HG03457 (cell line): ENCODE data around the gene MS4A13.
"Not testable (repeated sequence)": the region's sequence is repeated elsewhere in the genome, so short reads cannot be mapped to it uniquely, and the experiment has no call there.

ENCODE experiments used
- ATAC-seq: cut with Tn5 transposase; IDR thresholded peaks from one replicate; pipeline ENCODE4 v1.9.1; 2021; ENCODE audit warnings: moderate number of reproducible peaks; ENCODE audit not compliant: unreplicated experiment

Gene MS4A13

DNA sequence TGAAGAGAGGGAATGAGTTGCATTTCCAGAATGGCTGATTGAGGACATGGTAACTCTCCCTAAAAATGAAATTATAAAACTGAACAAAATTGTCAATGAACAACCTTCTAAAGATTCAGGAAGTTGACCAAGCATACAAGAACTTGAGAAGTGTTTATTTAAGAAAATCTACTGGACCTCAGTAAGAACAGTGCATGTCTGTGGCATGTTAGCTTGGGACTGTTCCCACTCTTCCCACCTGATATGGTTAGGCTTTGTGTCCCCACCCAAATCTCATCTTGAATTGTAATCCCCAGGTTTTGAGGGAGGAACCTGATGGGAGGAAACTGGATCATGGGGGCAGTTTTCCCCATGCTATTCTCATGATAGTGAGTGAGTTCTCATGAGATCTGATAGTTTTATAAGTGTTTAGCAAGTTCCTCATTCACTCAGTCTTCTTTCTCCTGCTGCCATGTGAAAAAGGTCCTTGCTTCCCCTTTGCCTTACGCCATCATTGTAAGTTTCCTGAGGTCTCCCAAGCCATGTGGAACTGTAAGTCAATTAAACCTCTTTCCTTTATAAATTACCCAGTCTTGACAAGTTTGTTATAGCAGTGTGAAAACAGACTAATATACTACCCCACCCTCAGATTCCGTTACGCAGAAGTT is 15.4 kb downstream of the MS4A13 start:
- ATAC-seq, result no peak

DNA sequence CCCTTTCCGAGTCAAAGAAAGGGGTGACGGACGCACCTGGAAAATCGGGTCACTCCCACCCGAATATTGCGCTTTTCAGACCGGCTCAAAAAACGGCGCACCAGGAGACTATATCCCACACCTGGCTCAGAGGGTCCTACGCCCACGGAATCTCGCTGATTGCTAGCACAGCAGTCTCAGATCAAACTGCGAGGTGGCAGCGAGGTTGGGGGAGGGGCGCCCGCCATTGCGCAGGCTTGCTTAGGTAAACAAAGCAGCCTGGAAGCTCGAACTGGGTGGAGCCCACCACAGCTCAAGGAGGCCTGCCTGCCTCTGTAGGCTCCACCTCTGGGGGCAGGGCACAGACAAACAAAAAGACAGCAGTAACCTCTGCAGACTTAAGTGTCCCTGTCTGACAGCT is 17.2 kb downstream of the MS4A13 start:
- ATAC-seq, result not testable (repeated sequence)

DNA sequence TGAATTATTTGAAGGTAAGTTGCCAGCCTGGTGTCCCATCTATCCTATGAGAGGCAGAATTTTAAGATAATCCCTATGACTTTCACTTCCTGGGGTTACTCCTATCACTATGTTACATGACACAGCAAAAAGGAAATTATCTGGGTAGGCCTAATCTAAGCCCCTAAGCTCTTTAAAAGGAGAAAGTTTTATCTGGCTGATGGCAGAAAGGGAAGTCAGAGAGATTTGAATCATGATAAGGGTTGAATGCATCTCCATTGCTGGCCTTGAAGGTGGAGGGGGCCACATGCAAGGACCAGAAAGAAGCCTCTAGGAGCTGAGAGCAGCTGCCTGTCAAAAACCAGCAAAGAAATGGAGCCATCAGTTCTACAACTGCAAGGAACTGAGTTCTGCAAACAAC is 23.4 kb downstream of the MS4A13 start:
- ATAC-seq, result not testable (repeated sequence)

DNA sequence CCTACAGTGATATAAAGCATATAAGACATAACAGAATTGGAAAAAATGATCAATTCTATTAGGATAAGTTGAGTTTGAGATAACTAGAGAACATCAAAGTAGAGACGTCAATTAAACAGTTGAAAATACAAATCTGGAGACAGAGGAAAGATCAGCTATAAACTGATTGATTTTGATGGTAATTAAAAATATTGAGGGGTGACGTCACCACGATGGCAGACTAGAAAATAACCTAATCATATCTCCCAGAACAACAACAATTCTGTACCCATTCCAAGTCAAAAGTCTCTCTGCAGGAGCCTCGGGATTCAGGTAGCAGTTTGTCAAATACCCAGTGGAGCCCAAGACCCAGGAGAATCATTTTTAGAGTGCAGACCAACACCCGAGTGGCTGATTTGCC is 28.9 kb downstream of the MS4A13 start:
- ATAC-seq, result no peak

DNA sequence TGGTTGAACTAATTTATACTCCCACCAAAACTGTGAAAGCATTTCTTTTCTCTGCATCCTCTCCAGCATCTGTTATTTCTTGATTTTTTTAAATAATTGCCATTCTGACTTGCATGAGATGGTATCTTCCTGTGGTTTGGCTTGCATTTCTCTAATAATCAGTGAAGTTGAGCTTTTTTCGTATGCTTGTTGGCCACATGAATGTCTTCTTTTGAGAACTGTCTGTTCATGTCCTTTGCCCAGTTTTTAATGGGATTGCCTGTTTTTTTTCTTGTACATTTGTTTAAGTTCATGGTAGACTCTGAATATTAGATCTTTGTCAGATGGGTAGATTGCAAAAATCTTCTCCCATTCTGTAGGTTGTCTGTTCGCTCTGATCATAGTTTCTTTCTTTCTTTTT is 46.1 kb downstream of the MS4A13 start:
- ATAC-seq, result no peak

DNA sequence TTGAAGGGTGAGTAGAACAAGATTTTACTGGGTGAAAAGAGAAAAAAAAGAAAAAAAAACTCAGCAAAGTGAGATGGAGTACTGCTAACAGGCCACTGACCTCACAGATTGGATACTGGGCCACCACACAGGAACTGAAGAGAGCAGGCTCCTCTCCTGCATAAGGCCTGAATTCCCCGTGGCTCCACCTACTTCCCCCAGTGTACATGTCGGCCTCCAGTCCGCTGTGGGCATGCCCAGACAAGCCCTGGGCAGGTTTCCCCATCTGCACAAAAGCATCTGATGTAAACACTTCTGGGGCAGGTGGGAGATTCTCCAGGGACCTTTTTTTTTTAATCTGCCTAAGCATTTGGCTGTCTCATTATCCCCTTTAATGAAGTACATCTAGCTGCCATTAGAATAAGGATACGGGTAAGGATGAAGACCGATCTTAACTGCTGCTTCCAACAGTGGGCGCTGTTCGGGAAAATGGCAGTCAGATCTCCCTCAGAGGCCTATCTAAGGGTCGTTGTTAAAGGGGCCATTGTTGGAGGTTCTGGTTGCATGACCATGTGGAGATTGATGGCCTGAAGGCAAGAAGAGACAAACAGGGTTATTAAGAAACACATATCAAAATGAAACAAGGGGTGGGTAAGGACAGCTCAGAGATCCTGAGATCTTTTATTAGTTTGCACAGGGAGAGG is 48.5 kb downstream of the MS4A13 start:
- ATAC-seq, result no peak

DNA sequence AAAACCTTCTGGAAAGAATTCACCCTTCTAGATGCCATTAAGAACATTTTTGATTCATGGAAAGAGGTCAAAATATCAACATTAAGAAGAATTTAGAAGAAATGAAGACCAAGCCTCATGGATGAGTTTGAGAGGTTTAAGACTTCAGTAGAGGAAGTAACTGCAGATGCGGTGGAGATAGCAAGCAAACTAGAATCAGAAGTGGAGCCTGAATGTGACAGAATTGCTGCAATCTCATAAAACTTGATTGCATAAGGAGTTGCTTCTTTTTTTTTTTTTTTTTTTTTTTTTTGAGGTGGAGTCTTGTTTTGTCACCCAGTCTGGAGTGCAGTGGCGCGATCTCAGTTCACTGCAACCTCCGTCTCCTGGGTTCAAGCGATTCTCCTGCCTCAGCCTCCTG is 51.6 kb downstream of the MS4A13 start:
- ATAC-seq, result no peak

DNA sequence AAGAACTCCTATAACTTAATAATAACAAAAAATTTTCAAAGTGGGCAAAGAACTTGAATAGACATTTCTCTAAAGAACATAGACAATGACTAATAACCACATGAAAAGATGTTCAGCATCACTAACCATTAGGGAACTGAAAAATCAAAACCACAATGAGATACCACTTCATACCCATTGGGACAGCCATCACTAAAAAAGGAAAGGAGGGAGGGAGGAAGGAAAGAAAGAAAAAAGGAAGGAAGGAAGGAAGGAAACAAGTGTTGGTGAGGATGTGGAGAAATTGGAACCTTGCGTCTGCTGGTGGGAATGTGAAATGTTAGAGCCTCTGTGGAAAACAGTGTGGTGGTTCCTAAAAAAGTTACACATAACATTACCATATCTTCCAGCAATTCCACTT is 55.8 kb downstream of the MS4A13 start:
- ATAC-seq, result no peak

DNA sequence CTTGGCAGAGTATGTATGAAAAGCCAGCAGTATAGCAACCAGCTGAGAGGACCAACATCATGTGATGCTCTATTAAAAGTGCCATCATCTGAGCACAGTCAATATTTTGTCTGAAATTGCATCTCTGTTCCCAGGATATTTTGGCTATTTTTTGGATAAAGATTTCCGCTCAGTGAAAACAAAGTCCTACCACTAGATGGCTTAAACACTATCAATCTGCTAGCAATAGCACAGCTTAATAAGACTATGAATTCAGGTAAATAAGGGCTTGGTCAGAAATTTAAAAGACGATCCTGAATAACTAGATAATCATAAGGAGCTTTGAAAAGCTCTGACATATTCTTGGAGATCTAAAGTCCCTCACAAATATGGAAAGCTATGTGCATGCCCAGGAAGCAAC is 74.4 kb downstream of the MS4A13 start:
- no peak for ATAC-seq
